ENCODE measurements around the gene SLC25A33.

- TF ChIP-seq CTCF (conservative IDR thresholded peaks at IDR 0.05; ENCODE audit: low read depth, low read length), result no peak
- no peak for TF ChIP-seq EZH2 (IDR thresholded peaks at IDR 0.05; ENCODE audit: borderline replicate concordance, low read depth, low read length, poor library complexity, severe bottlenecking)
These were observed 95.3 kb downstream of the SLC25A33 start for GRCh38 chr1:9634582-9634981.

Data from A673 (cell line).